ENCODE results near the gene RPL7A.
"Not testable (repeated sequence)": the region's sequence is repeated elsewhere in the genome, so short reads cannot be mapped to it uniquely, and the experiment has no call there.

RPL7A gene

GRCh38 chr9:133389562-133389961 lies 41.5 kb downstream of the RPL7A start:
- H3K36me3 ChIP-seq (ENCODE audit: insufficient read depth, low read length): no peaks in the 10 kb centered on the region
- H3K9ac ChIP-seq (ENCODE audit: low read depth, low read length): no peak overlapping the region
- H3K4me1 ChIP-seq (ENCODE audit: insufficient read depth, low read length): no peaks in the 10 kb centered on the region
- H3K9me3 ChIP-seq (ENCODE audit: control insufficient read depth, insufficient read depth, low read length): no peaks in the 10 kb centered on the region

DNA sequence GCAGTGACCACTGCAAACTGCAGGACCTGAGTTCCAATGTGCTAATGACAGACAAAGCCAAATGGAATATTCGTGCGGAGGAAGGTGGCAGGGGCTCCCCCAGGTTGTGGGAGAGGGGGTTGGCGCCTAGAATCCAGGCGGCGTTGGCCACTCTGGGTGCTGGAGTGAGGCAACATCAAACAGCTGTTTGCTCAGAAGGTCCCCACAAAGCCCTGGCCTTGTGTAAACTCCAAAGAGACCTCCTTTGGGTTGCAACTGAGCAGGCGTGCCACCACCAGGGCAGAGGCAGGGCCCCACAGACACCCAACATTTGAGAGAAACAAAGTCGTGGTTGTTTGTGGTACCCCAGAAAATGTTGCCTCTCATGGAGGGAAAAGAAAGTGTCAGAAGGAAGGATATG lies 42.7 kb downstream of the RPL7A start:
- Histone ChIP-seq H3K9me3 (ENCODE audit: control insufficient read depth, insufficient read depth, low read length) (no peaks in the 10 kb centered on the region), H3K36me3 (ENCODE audit: insufficient read depth, low read length) (no peaks in the 10 kb centered on the region), H3K4me1 (ENCODE audit: insufficient read depth, low read length) (no peaks in the 10 kb centered on the region), H3K9ac (ENCODE audit: low read depth, low read length) (no peak overlapping the region)

- not testable (repeated sequence) for H3K9ac ChIP-seq (ENCODE audit: low read depth, low read length); H3K36me3 ChIP-seq (ENCODE audit: insufficient read depth, low read length); H3K9me3 ChIP-seq (ENCODE audit: control insufficient read depth, insufficient read depth, low read length); H3K4me1 ChIP-seq (ENCODE audit: insufficient read depth, low read length)
Observed at GRCh38 chr9:133391449-133391848, 43.4 kb downstream of the RPL7A start.

DNA sequence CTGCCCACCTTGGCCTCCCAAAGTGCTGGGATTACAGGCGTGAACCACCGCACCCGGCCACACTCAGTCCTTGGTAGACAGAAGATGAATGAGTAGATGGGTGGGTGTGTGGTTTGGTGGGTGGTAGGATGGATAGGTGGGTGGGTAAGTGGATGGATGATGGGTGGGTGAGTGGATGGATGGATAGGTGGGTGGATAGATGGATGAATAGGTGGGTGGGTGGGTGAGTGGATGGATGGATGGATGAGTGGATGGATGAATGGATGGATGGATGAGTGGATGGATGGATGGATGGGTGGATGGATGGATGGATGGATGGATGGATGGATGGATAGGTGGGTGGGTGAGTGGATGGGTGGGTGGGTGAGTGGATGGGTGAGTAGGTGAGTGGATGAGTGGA lies 44.3 kb downstream of the RPL7A start:
- H3K4me1 ChIP-seq (ENCODE audit: insufficient read depth, low read length); H3K9ac ChIP-seq (ENCODE audit: low read depth, low read length); H3K36me3 ChIP-seq (ENCODE audit: insufficient read depth, low read length); H3K9me3 ChIP-seq (ENCODE audit: control insufficient read depth, insufficient read depth, low read length): not testable (repeated sequence)

GRCh38 chr9:133393399-133393798 lies 45.4 kb downstream of the RPL7A start:
- Histone ChIP-seq H3K9ac (ENCODE audit: low read depth, low read length) (no peak overlapping the region), H3K36me3 (ENCODE audit: insufficient read depth, low read length) (no peaks in the 10 kb centered on the region)

DNA sequence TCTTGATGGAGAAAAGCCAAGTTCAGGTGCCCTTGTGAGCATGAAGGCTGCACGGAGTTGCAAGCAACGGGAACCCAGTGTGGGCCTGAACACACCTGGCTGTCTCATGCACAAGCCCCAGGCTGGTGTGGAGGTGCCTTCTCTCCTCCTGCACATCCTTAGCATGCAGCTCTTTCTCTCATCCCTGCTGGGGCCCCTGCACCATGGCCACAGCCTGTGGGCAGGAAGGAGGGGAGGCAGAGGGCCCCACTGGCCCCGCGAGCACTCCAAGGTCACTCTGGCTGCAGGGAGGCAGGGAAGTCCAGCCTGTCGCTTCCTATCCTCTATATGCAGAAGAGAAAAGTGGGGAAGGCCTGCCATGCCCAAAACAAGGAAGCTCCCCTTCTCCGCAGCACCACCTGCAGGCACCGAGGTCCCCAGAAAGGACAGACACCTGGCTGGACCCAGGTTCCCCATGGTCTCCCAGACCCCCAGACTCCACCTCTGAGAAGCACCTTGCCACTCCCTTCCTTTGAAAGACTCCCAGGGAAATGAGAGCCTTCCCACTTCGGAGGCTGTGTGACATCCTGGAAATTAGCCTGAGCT lies 46.8 kb downstream of the RPL7A start:
- no peak overlapping the region for H3K9ac ChIP-seq (ENCODE audit: low read depth, low read length)
- H3K36me3 ChIP-seq (ENCODE audit: insufficient read depth, low read length): no peaks in the 10 kb centered on the region
- H3K4me1 ChIP-seq (ENCODE audit: insufficient read depth, low read length): no peaks in the 10 kb centered on the region

More at GRCh38 chr9:133393399-133393798, 45.4 kb downstream of the RPL7A start:
- Histone ChIP-seq H3K4me1 (ENCODE audit: insufficient read depth, low read length) (no peaks in the 10 kb centered on the region), H3K9me3 (ENCODE audit: control insufficient read depth, insufficient read depth, low read length) (no peaks in the 10 kb centered on the region)

DNA sequence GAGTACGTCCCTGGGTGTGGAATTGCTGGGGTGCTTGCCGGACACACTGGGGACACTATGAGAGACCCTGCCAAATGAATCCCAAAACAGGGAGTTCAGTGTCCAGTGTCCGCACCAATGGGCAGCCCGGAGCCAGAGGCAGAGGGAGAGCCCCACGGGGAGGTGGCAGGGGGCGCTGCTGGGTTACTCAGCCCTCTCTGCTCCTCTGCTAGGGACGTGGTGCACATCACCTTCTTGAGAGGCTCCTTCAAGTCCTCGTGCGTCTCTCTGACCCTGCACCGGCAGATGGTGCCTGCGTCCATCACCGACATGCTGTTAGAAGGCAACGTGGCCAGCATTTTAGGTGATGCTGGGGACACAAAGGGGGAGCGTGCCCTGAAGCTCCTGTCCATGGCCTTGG lies 48.9 kb downstream of the RPL7A start:
- H3K9ac ChIP-seq (ENCODE audit: low read depth, low read length): no peak overlapping the region
- no peaks in the 10 kb centered on the region for H3K9me3 ChIP-seq (ENCODE audit: control insufficient read depth, insufficient read depth, low read length)
- no peaks in the 10 kb centered on the region for H3K4me1 ChIP-seq (ENCODE audit: insufficient read depth, low read length)
- no peaks in the 10 kb centered on the region for H3K36me3 ChIP-seq (ENCODE audit: insufficient read depth, low read length)

More for the DNA sequence above, 46.8 kb downstream of the RPL7A start:
- no peaks in the 10 kb centered on the region for H3K9me3 ChIP-seq (ENCODE audit: control insufficient read depth, insufficient read depth, low read length)

GRCh38 chr9:133397370-133397769 lies 49.4 kb downstream of the RPL7A start:
- Histone ChIP-seq H3K9ac (ENCODE audit: low read depth, low read length) (no peak overlapping the region), H3K4me1 (ENCODE audit: insufficient read depth, low read length) (no peaks in the 10 kb centered on the region)

GRCh38 chr9:133397895-133398294 lies 49.9 kb downstream of the RPL7A start:
- Histone ChIP-seq H3K36me3 (ENCODE audit: insufficient read depth, low read length) (no peaks in the 10 kb centered on the region), H3K9me3 (ENCODE audit: control insufficient read depth, insufficient read depth, low read length) (no peaks in the 10 kb centered on the region), H3K4me1 (ENCODE audit: insufficient read depth, low read length) (no peaks in the 10 kb centered on the region), H3K9ac (ENCODE audit: low read depth, low read length) (no peak overlapping the region)

More at GRCh38 chr9:133397370-133397769, 49.4 kb downstream of the RPL7A start:
- Histone ChIP-seq H3K9me3 (ENCODE audit: control insufficient read depth, insufficient read depth, low read length) (no peaks in the 10 kb centered on the region), H3K36me3 (ENCODE audit: insufficient read depth, low read length) (no peaks in the 10 kb centered on the region)

DNA sequence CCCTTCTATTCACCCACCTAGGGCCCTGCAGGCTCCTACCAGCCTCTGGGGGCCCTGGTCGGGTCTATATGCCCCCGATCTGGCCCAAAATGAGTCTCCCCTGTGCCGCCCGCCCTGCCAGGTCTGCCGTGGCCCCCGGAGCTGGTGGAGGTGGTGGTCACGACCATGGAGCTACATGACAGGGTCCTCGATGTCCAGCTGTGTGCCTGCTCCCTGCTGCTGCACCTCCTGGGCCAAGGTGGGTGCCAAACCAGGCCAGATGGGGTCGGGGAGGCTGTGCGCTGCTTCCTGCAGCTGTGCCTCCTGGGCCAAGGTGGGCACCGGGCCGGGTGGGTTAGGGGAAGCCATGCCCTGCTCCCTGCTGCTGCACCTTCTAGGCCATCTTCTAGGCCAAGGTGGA lies 52.3 kb downstream of the RPL7A start:
- H3K4me1 ChIP-seq (ENCODE audit: insufficient read depth, low read length): no peaks in the 10 kb centered on the region
- H3K36me3 ChIP-seq (ENCODE audit: insufficient read depth, low read length): no peaks in the 10 kb centered on the region

More for the DNA sequence above, 52.3 kb downstream of the RPL7A start:
- no peak overlapping the region for H3K9ac ChIP-seq (ENCODE audit: low read depth, low read length)
- H3K9me3 ChIP-seq (ENCODE audit: control insufficient read depth, insufficient read depth, low read length): no peaks in the 10 kb centered on the region
